Measurements from ENCODE around the gene LMF2.

The LMF2 gene

DNA sequence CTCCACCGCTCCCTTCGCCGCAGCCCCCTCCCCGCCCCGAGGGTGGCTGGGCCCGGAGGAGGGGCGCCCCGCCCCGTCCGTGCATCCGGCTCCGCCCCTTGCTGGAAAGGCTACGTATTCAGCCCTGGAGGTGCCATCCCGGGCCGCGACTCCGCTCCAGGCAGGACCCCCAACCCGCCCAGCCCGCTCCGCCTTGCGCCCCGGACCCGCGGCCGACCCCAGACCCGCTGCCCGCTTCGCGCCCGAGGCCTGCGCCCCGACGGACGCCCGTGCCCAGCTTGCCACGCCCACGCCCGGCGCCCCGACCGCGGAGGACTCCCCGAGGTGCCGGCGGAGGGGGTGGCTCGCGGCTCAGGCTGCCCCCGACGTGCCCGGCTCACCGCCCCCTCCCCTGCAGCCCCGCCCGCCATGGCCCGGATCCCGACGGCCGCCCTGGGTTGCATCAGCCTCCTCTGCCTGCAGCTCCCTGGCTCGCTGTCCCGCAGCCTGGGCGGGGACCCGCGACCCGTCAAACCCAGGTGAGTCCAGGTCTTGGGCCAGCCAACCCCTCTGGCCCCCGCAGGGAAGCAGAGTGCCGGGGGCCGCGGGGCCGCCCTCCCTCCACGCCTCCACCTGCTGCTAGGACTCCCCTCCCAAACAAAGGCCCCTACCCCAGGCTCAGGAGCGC lies 25.9 kb downstream of the LMF2 start, which contains the start of gene ADM2:
Gene ADM2 (plus strand): TSS at position 104 of the 667 bp plus-strand sequence. CDS start 305 bp downstream, at position 409.
- no peak within 1 kb of the TSS for H3K4me3 ChIP-seq (ENCODE audit: low read depth, low read length)
- H3K4me1 ChIP-seq (ENCODE audit: control insufficient read depth, insufficient read depth, low read length), result no peaks in the 10 kb centered on the region
- no peaks in the 10 kb centered on the region for H3K9me3 ChIP-seq (ENCODE audit: control insufficient read depth, insufficient read depth, low read depth, low read length)
- TF ChIP-seq KLF1 (tag by site-specific recombination; IDR thresholded peaks at IDR 0.05) (peak; percentile 37), GFI1B (tag by site-specific recombination; IDR thresholded peaks at IDR 0.05) (no peak)
- POLR2A ChIA-PET, result no interaction called here
- H3K27ac ChIP-seq (ENCODE audit: extremely low read depth, low read depth, low read length), result peak within 1 kb of the TSS; percentile 49; the same call in 1 of the 2 replicates
- CTCF ChIA-PET, result interaction anchor here (1.2 kb wide), 1 partner anchor 16 kb away, joined by 5 read pairs; no protein-coding TSS in a partner anchor
- H3K36me3 ChIP-seq (ENCODE audit: control insufficient read depth in 2 of 2, insufficient read depth in 1 of 2, low read length in 2 of 2), result no peaks in the 10 kb centered on the region

DNA sequence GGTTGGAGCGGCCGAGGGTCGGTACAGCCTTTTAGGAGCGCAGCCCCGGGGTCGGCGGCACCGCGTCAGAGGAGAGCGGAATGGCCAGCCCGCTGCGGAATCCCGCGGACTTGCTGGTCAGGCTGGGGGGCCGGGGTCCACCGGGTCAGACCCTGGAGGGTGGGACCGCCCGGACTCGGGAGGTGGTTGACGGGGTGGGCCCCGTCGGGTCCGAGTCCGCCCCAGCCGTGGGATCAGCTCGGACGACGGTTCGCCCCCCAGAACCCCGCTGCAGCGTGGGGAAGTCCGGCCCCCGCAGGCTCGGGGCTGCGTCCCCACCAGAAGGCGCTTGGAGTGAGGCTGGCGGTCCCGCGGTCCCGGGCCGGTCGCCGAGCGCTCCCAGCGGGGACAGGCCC lies 26.5 kb downstream of the LMF2 start:
- H3K27ac ChIP-seq (ENCODE audit: extremely low read depth, low read depth, low read length), result no peak overlapping the region

DNA sequence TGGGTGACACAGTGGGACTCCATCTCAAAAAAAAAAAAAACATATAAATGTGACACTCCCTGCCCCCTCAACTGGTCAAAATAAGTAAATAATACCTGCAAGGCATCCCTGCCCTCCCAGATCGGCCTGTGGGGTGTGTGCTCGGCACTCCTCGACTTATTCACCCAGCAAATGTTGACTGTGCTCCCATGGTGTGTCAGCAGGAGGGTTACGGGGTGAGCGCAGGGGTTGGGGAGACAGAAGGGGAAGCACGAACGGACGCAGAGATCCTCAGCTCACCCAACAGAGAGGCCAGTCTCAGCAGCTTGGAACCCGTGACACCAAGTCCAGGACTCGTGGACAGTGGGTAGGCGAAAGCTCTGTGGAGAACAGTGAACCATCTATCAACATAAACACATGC lies 27.8 kb downstream of the LMF2 start:
- TF ChIP-seq ZIC2 (tag by site-specific recombination; IDR thresholded peaks at IDR 0.05) (peak; percentile 67), MZF1 (tag by site-specific recombination; IDR thresholded peaks at IDR 0.05; ENCODE audit: borderline replicate concordance) (no peak), ZSCAN30 (tag by site-specific recombination; IDR thresholded peaks at IDR 0.05) (no peak)

More for the DNA sequence above, 26.5 kb downstream of the LMF2 start:
- CTCF ChIA-PET, result interaction anchor here (1.2 kb wide), 1 partner anchor 17 kb away, joined by 5 read pairs; no protein-coding TSS in a partner anchor
- POLR2A ChIA-PET, result no interaction called here
- no peak for TF ChIP-seq ZNF175 (tag by site-specific recombination; IDR thresholded peaks at IDR 0.05)
- no peak for TF ChIP-seq ZNF624 (tag by site-specific recombination; IDR thresholded peaks at IDR 0.05)
- TF ChIP-seq ZNF37A (tag by site-specific recombination; IDR thresholded peaks at IDR 0.05), result no peak
- TF ChIP-seq ZNF239 (tag by site-specific recombination; IDR thresholded peaks at IDR 0.05), result no peak
- no peak for TF ChIP-seq REPIN1 (tag by site-specific recombination; IDR thresholded peaks at IDR 0.05; ENCODE audit: low read depth)
- no peak for TF ChIP-seq IKZF3 (tag by site-specific recombination; IDR thresholded peaks at IDR 0.05)
- no peak for TF ChIP-seq SALL2 (tag by site-specific recombination; IDR thresholded peaks at IDR 0.05; ENCODE audit: borderline replicate concordance)
- no peak for TF ChIP-seq ZNF510 (tag by site-specific recombination; IDR thresholded peaks at IDR 0.05; ENCODE audit: insufficient replicate concordance)
- no peak for TF ChIP-seq ZNF571 (tag by site-specific recombination; IDR thresholded peaks at IDR 0.05)
- no peak for TF ChIP-seq KLF7 (tag by site-specific recombination; IDR thresholded peaks at IDR 0.05; ENCODE audit: borderline replicate concordance)
- no peak for TF ChIP-seq ZNF394 (tag by site-specific recombination; IDR thresholded peaks at IDR 0.05; ENCODE audit: borderline replicate concordance)
- TF ChIP-seq, protein P1, sequence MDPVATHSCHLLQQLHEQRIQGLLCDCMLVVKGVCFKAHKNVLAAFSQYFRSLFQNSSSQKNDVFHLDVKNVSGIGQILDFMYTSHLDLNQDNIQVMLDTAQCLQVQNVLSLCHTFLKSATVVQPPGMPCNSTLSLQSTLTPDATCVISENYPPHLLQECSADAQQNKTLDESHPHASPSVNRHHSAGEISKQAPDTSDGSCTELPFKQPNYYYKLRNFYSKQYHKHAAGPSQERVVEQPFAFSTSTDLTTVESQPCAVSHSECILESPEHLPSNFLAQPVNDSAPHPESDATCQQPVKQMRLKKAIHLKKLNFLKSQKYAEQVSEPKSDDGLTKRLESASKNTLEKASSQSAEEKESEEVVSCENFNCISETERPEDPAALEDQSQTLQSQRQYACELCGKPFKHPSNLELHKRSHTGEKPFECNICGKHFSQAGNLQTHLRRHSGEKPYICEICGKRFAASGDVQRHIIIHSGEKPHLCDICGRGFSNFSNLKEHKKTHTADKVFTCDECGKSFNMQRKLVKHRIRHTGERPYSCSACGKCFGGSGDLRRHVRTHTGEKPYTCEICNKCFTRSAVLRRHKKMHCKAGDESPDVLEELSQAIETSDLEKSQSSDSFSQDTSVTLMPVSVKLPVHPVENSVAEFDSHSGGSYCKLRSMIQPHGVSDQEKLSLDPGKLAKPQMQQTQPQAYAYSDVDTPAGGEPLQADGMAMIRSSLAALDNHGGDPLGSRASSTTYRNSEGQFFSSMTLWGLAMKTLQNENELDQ (tag by site-specific recombination; IDR thresholded peaks at IDR 0.05; ENCODE audit: low read depth), result no peak
- no peak for TF ChIP-seq BCL11A (tag by site-specific recombination; IDR thresholded peaks at IDR 0.05; ENCODE audit: low read depth)
- TF ChIP-seq GLI2 (tag by site-specific recombination; IDR thresholded peaks at IDR 0.05; ENCODE audit: borderline replicate concordance, low read depth), result no peak
- TF ChIP-seq ZFHX2 (tag by site-specific recombination; conservative IDR thresholded peaks at IDR 0.05), result no peak
- TF ChIP-seq ZFP37 (tag by site-specific recombination; IDR thresholded peaks at IDR 0.05), result no peak
- no peak for TF ChIP-seq ZNF596 (tag by site-specific recombination; IDR thresholded peaks at IDR 0.05)
- H3K4me1 ChIP-seq (ENCODE audit: control insufficient read depth, insufficient read depth, low read length), result no peaks in the 10 kb centered on the region
- H3K4me3 ChIP-seq (ENCODE audit: low read depth, low read length), result no peak overlapping the region
- H3K36me3 ChIP-seq (ENCODE audit: control insufficient read depth in 2 of 2, insufficient read depth in 1 of 2, low read length in 2 of 2), result no peaks in the 10 kb centered on the region
- H3K9me3 ChIP-seq (ENCODE audit: control insufficient read depth, insufficient read depth, low read depth, low read length), result no peaks in the 10 kb centered on the region

More for the DNA sequence above, 27.8 kb downstream of the LMF2 start:
- ChIA-PET CTCF (interaction anchor here (0.7 to 2.4 kb wide), 3 partner anchors 18 to 203 kb away, joined by 3 to 12 read pairs (median 4); partner anchors contain the start of gene SCO2), POLR2A (interaction anchor here (0.5 to 1.1 kb wide), 3 partner anchors 9 to 113 kb away, joined by 3 to 5 read pairs (median 4); no protein-coding TSS in a partner anchor)
- H3K9me3 ChIP-seq (ENCODE audit: control insufficient read depth, insufficient read depth, low read depth, low read length), result no peaks in the 10 kb centered on the region
- peaks cover 4% of the 10 kb centered on the region; the same call in 1 of the 2 replicates for H3K4me1 ChIP-seq (ENCODE audit: control insufficient read depth, insufficient read depth, low read length)
- no peaks in the 10 kb centered on the region for H3K36me3 ChIP-seq (ENCODE audit: control insufficient read depth in 2 of 2, insufficient read depth in 1 of 2, low read length in 2 of 2)
- no peak overlapping the region for H3K4me3 ChIP-seq (ENCODE audit: low read depth, low read length)
- no peak overlapping the region for H3K27ac ChIP-seq (ENCODE audit: extremely low read depth, low read depth, low read length)
